ENCODE measurements around the gene ZNF469. TPM values are rescaled to one million over a fixed set of nuclear protein-coding genes. Genes with fewer than 3 reads are reported as not detected.

ZNF469 gene
- polyA plus RNA-seq, 1 donor from 2014 or later: not detected

- H3K9me3 ChIP-seq (ENCODE audit: low read length): no peaks in the 10 kb centered on the region
- H3F3A ChIP-seq (ENCODE audit: insufficient read depth, low read length, poor library complexity, severe bottlenecking): no peaks in the 10 kb centered on the region
- H3K4me3 ChIP-seq (ENCODE audit: low read length): no peak overlapping the region
- H4K20me1 ChIP-seq (ENCODE audit: insufficient read depth): no peaks in the 10 kb centered on the region
- H2AFZ ChIP-seq (ENCODE audit: low read depth, low read length): no peak overlapping the region
- no peaks in the 10 kb centered on the region for H3K79me2 ChIP-seq (replicated peaks; ENCODE audit: insufficient read depth, low read length)
- no peak overlapping the region for H3K4me2 ChIP-seq (ENCODE audit: low read length)
- no peaks in the 10 kb centered on the region for H3K9me2 ChIP-seq (ENCODE audit: insufficient read depth, low read length)
- no peaks in the 10 kb centered on the region for H3K36me3 ChIP-seq (ENCODE audit: insufficient read depth, low read length)
- TF ChIP-seq RAD21 (conservative IDR thresholded peaks at IDR 0.05) (no peak), POLR2AphosphoS5 (IDR thresholded peaks at IDR 0.05) (no peak), EZH2 (IDR thresholded peaks at IDR 0.05; ENCODE audit: borderline replicate concordance, insufficient read depth, low read length, poor library complexity, severe bottlenecking) (no peak), REST (IDR thresholded peaks at IDR 0.05; ENCODE audit: borderline replicate concordance) (no peak)
- TF ChIP-seq, protein P1, sequence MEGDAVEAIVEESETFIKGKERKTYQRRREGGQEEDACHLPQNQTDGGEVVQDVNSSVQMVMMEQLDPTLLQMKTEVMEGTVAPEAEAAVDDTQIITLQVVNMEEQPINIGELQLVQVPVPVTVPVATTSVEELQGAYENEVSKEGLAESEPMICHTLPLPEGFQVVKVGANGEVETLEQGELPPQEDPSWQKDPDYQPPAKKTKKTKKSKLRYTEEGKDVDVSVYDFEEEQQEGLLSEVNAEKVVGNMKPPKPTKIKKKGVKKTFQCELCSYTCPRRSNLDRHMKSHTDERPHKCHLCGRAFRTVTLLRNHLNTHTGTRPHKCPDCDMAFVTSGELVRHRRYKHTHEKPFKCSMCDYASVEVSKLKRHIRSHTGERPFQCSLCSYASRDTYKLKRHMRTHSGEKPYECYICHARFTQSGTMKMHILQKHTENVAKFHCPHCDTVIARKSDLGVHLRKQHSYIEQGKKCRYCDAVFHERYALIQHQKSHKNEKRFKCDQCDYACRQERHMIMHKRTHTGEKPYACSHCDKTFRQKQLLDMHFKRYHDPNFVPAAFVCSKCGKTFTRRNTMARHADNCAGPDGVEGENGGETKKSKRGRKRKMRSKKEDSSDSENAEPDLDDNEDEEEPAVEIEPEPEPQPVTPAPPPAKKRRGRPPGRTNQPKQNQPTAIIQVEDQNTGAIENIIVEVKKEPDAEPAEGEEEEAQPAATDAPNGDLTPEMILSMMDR (IDR thresholded peaks at IDR 0.05; ENCODE audit: poor library complexity, severe bottlenecking): no peak
- no peaks in the 10 kb centered on the region for H3K27me3 ChIP-seq (ENCODE audit: insufficient read depth, low read depth, low read length)
- H3K27ac ChIP-seq (ENCODE audit: low read length): no peak overlapping the region
- H3K9ac ChIP-seq (ENCODE audit: low read length): no peak overlapping the region
These were observed 19.9 kb downstream of the ZNF469 start for GRCh38 chr16:88402551-88403240.

DNA sequence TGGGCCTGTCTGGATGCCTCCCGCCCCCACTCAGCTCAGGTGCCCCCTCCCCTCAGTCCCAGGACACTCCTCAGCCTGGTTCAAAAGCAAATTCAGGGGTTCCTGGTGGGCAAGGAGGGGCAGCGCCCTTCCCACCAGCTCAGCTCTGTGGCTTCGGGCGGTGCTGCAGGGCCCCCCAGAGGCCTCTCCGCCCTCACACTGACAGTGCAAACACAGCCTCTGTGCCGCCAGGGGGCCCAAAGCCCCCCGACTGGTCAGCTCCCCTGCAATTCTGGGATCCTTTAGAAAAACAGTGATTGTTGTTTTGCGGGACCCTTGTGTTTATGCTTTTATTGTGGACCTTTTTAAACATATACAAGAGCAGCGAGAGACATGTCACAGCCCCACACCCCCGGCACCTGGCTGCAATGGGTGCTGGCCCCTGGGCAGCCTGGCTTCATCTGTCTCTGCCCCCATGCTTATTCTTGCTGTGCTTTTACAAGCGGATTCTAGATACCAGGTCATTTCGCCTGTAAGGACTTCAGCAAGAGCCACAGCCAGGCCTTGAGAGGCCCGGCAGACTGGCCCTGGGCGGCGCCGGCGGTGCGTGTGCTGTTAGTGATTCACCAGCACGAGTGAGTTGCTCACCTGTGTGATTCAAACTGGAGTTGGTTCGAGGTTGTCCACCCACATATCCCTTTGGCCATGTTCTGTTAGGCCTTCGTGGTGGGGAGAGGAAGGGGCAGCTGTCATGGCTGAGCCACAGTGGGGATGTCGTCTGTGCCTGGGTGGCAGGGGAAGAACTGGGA, 21.2 kb downstream of the ZNF469 start:
- Histone ChIP-seq H3K4me3 (ENCODE audit: low read length) (no peak overlapping the region), H2AFZ (ENCODE audit: low read depth, low read length) (no peak overlapping the region), H3K36me3 (ENCODE audit: insufficient read depth, low read length) (no peaks in the 10 kb centered on the region), H3K79me2 (replicated peaks; ENCODE audit: insufficient read depth, low read length) (no peaks in the 10 kb centered on the region), H3K27me3 (ENCODE audit: insufficient read depth, low read depth, low read length) (no peaks in the 10 kb centered on the region), H3K27ac (ENCODE audit: low read length) (no peak overlapping the region), H4K20me1 (ENCODE audit: insufficient read depth) (no peaks in the 10 kb centered on the region), H3F3A (ENCODE audit: insufficient read depth, low read length, poor library complexity, severe bottlenecking) (no peaks in the 10 kb centered on the region), H3K4me2 (ENCODE audit: low read length) (no peak overlapping the region), H3K9me3 (ENCODE audit: low read length) (no peaks in the 10 kb centered on the region), H3K9ac (ENCODE audit: low read length) (no peak overlapping the region), H3K9me2 (ENCODE audit: insufficient read depth, low read length) (no peaks in the 10 kb centered on the region)
- TF ChIP-seq MXI1 (conservative IDR thresholded peaks at IDR 0.05; ENCODE audit: poor library complexity, severe bottlenecking) (no peak), RAD21 (conservative IDR thresholded peaks at IDR 0.05) (no peak), TAF1 (IDR thresholded peaks at IDR 0.05; ENCODE audit: low read depth) (no peak), EP300 (conservative IDR thresholded peaks at IDR 0.05; ENCODE audit: poor library complexity, severe bottlenecking) (no peak), EZH2 (IDR thresholded peaks at IDR 0.05; ENCODE audit: borderline replicate concordance, insufficient read depth, low read length, poor library complexity, severe bottlenecking) (no peak), SMC3 (conservative IDR thresholded peaks at IDR 0.05; ENCODE audit: poor library complexity) (no peak), REST (IDR thresholded peaks at IDR 0.05; ENCODE audit: borderline replicate concordance) (no peak), POLR2AphosphoS5 (IDR thresholded peaks at IDR 0.05) (no peak)
- TF ChIP-seq, protein P1 (IDR thresholded peaks at IDR 0.05; ENCODE audit: poor library complexity, severe bottlenecking): no peak

Measured in neural cell (in vitro differentiated cells).